K562 (cell line): ENCODE data around the gene PLA2G15. TPM values are rescaled to one million over a fixed set of nuclear protein-coding genes. Genes with fewer than 3 reads are reported as not detected.
"Not testable (repeated sequence)": the region's sequence is repeated elsewhere in the genome, so short reads cannot be mapped to it uniquely, and the experiment has no call there.

Source experiments
- ATAC-seq: fragments of 200-7000 bp; cut with Tn5 transposase; 3 replicates; pipeline ENCODE4 v1.9.1; 2020; ENCODE audit warnings: moderate library complexity
- BruUV-seq: library from RNA; stranded (reverse); fragments of 400-500 nt; replicated peaks from 2 replicates; lab custom pipeline; 2021; lab: Mats Ljungman, UMichigan
- CTCF ChIA-PET: fragments of 300-600 bp; formaldehyde crosslinking; extraction: SDS; loops from one replicate; lab custom pipeline; 2021; ENCODE audit warnings: low intra/inter-chr PET ratio; lab: Yijun Ruan, JAX
- POLR2A ChIA-PET: fragments of 300-600, 350-650 bp; sonication (Branson Sonifier 250); formaldehyde crosslinking; extraction: SDS; loops from one replicate; lab custom pipeline; 2021; ENCODE audit warnings: antibody characterized with exemption, inconsistent platforms; lab: Yijun Ruan, JAX
- DNase-seq, 4 experiments: peaks; one replicate each; pipeline versions ENCODE4 v3.0.0 to v3.0.0-alpha.2; 2011 to 2018; ENCODE audit warnings: low spot score in 3 of 4, mixed read lengths in 3 of 4; ENCODE audit errors: extremely low read depth in 1 of 4
- FAIRE-seq: peaks from 2 replicates; lab custom pipeline; 2011; peaks lifted over from hg19 to GRCh38; lab: Jason Lieb, UNC
- H2AFZ ChIP-seq: 2 replicates; pipeline ENCODE4 v1.6.0; 2011; ENCODE audit warnings: low read depth, low read length, control low read depth, inconsistent platforms
- H3K27ac ChIP-seq: fragments of 200-600 bp; 3 replicates; pipeline ENCODE4 v1.8.0; 2011; ENCODE audit warnings: low read depth, mild to moderate bottlenecking, control low read depth, inconsistent platforms, low read length, moderate library complexity, mixed read lengths; ENCODE audit errors: extremely low read depth
- H3K27me3 ChIP-seq, 2 experiments: fragments of 300-600 bp in 1 of 2; 2 replicates in 1 of 2; 3 replicates in 1 of 2; pipeline versions ENCODE4 v1.6.0 to v1.8.0; 2011; ENCODE audit warnings: inconsistent platforms in 2 of 2, low read length in 2 of 2, mild to moderate bottlenecking in 1 of 2, mixed read lengths in 1 of 2, moderate library complexity in 1 of 2; ENCODE audit not compliant: control insufficient read depth in 2 of 2, insufficient read depth in 2 of 2
- H3K36me3 ChIP-seq: fragments of 300-600 bp; 3 replicates; pipeline ENCODE4 v1.8.0; 2011; ENCODE audit warnings: mild to moderate bottlenecking, low read length, inconsistent platforms; ENCODE audit not compliant: control insufficient read depth, insufficient read depth
- H3K4me1 ChIP-seq, 2 experiments: fragments of 200-600 bp in 1 of 2; replicated peaks in 1 of 2; 2 replicates in 1 of 2; 3 replicates in 1 of 2; pipeline versions ENCODE4 v1.5.1 to v1.8.0; 2011; ENCODE audit warnings: inconsistent platforms in 2 of 2, low read length in 2 of 2, mild to moderate bottlenecking in 1 of 2, mixed read lengths in 1 of 2, moderate library complexity in 1 of 2; ENCODE audit not compliant: control insufficient read depth in 2 of 2, insufficient read depth in 2 of 2
- H3K4me2 ChIP-seq: 2 replicates; pipeline ENCODE4 v1.6.1; 2011; ENCODE audit warnings: low read length, control low read depth, inconsistent platforms, mixed read lengths; ENCODE audit not compliant: insufficient read depth
- H3K4me3 ChIP-seq: fragments of 200-600 bp; sonication (generic), shearing (Covaris generic); 2 replicates; pipeline ENCODE4 v1.5.1; 2016; ENCODE audit warnings: control low read depth, inconsistent platforms
- H3K79me2 ChIP-seq: fragments of 200-600 bp; 3 replicates; pipeline ENCODE4 v1.8.0; 2011; ENCODE audit warnings: low read length, inconsistent platforms; ENCODE audit not compliant: control insufficient read depth, insufficient read depth
- H3K9ac ChIP-seq, 2 experiments: 2 replicates each; pipeline versions ENCODE4 v1.6.0 to v1.6.1; 2011; ENCODE audit warnings: low read depth in 2 of 2, low read length in 2 of 2, control low read depth in 1 of 2, inconsistent platforms in 1 of 2, mild to moderate bottlenecking in 1 of 2, mixed read lengths in 1 of 2; ENCODE audit not compliant: insufficient read depth in 1 of 2
- H3K9me1 ChIP-seq: one replicate; pipeline ENCODE4 v1.6.0; 2011; ENCODE audit warnings: inconsistent platforms, mild to moderate bottlenecking, low read length, moderate library complexity; ENCODE audit not compliant: control insufficient read depth, insufficient read depth
- H3K9me3 ChIP-seq: replicated peaks from 2 replicates; pipeline ENCODE4 v1.5.1; 2011; ENCODE audit warnings: low read depth, low read length, inconsistent platforms; ENCODE audit not compliant: control insufficient read depth, insufficient read depth
- H4K20me1 ChIP-seq: replicated peaks from 2 replicates; pipeline ENCODE4 v1.6.1; 2011; ENCODE audit warnings: low read length, inconsistent platforms, mixed read lengths; ENCODE audit not compliant: control insufficient read depth, insufficient read depth
- HDGF ChIP-seq: fragments of 450-650 bp; IDR thresholded peaks from 2 replicates; pipeline ENCODE4 v1.6.1; 2016
- RREB1 ChIP-seq: fragments of 250-450 bp; sonication (Bioruptor Pico); IDR thresholded peaks from 2 replicates; pipeline ENCODE4 v1.4.0; 2020
- ZKSCAN3 ChIP-seq: fragments of 250-450 bp; sonication (Bioruptor Pico); IDR thresholded peaks from 2 replicates; pipeline ENCODE4 v1.4.0; 2020
- WGBS: fragments of 100-300 bp; shearing (Covaris generic); methylation state at CpG from one replicate; pipeline ENCODE4 v1.1.6; 2016; ENCODE audit warnings: low coverage, mixed read lengths; ENCODE audit not compliant: insufficient coverage; ENCODE audit errors: missing lambda C conversion rate; 5-methylcytosine and 5-hydroxymethylcytosine counted together
- in situ Hi-C: fragments of 300-500 bp; cut with MboI; formaldehyde crosslinking; loops from 4 replicates; pipeline ENCODE4 v1.15.0; 2018; ENCODE audit warnings: inconsistent platforms, mixed read lengths
- intact Hi-C: fragments of 100-400 bp; cut with micrococcal nuclease; formaldehyde crosslinking; loops from 2 replicates; pipeline ENCODE4 v1.14.2; 2022
- polyA plus RNA-seq, 8 experiments: library from polyadenylated mRNA; depleted of rRNA in 4 of 8; stranded (reverse) in 5 of 8; unstranded in 3 of 8; fragments of >200 nt; fragmentation: Nextera tagmentation in 2 of 8; fragmentation: Illumina TruSeq in 1 of 8; extraction: Ambion mirVana in 2 of 8; extraction: Trizol in 1 of 8; gene quantifications; 2 replicates each; pipeline versions ENCODE4 v1.2.1 to v1.2.3, GENCODE V29; 2011 to 2014; ENCODE audit warnings: inconsistent platforms in 1 of 8, missing spikeins in 1 of 8
- total RNA-seq, 7 experiments: library from RNA; depleted of rRNA in 6 of 7; stranded (reverse); fragments of >200 nt in 6 of 7; fragmentation: Illumina TruSeq in 2 of 7; extraction: Trizol in 2 of 7; gene quantifications; 2 replicates each; pipeline versions ENCODE4 v1.2.1 to v1.2.3, GENCODE V29; 2011 to 2021; ENCODE audit warnings: low replicate concordance in 1 of 7

Gene PLA2G15
- total and polyA plus RNA-seq, 9 of the 15 experiments (the other 6 are each of a cell fraction or from before 2014, with no cell fraction given), result 0.42 to 8.6 (median 4.8) TPM

DNA sequence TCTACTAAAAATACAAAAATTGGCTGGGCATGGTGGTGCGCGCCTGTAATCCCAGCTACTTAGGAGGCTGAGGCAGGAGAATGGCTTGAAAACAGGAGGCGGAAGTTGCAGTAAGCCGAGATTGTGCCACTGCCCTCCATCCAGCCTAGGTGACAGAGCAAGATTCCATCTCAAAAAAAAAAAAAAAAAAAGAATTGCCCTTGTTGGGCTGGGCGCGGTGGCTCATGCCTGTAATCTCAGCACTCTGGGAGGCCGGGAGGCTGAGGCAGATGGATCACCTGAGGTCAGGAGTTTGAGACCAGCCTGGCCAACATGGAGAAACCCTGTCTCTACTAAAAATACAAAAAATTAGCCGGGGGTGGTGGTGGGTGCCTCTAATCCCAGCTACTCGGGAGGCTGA, 43.6 kb downstream of the PLA2G15 start:
- H2AFZ ChIP-seq, FAIRE-seq, H3K4me3 ChIP-seq, BruUV-seq, H3K27ac ChIP-seq, DNase-seq, CTCF ChIA-PET, H3K9me1 ChIP-seq, intact Hi-C loops, H3K27me3 ChIP-seq, H3K4me2 ChIP-seq, in situ Hi-C loops, H4K20me1 ChIP-seq, ATAC-seq, H3K9ac ChIP-seq, H3K9me3 ChIP-seq: not testable (repeated sequence)
- peaks cover 77% of the 10 kb centered on the region for H3K36me3 ChIP-seq
- POLR2A ChIA-PET, result interaction anchor here (0.7 to 3.4 kb wide), 8 partner anchors 10 to 49 kb away, joined by 3 to 27 read pairs (median 6); partner anchors contain the start of genes PRMT7, SLC7A6 and SLC7A6OS
- WGBS, result 78% methylated on average over 8 of the region's 9 CpGs
- peaks cover 27% of the 10 kb centered on the region for H3K79me2 ChIP-seq
- peaks cover 14 to 29% of the 10 kb centered on the region in 2 experiments for H3K4me1 ChIP-seq

DNA sequence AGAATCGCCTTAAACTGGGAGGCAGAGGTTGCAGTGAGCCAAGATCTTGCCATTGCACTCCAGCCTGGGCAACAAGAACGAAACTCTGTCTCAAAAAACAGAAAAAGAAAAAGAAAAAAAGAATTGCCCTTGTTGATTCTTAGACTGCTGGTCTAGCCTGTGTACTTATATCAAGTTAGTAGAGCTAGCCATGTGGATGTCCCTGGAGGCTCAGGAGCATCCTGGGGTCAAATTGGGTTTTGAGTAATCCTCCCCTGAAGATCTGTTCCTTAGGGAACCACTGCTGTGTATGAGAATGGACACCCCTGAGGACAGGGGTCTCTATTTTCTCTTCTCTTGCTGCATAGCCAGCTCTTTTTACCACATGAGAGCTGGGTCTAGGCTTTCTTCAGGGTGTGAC, 44.0 kb downstream of the PLA2G15 start:
- TF ChIP-seq ZKSCAN3 (CRISPR knock-in tag), result peak; percentile 63; the same call in 1 of the 2 replicates
- TF ChIP-seq HDGF, result peak; percentile 5; the same call in 1 of the 2 replicates
- no peak for TF ChIP-seq RREB1 (CRISPR knock-in tag)
- TF ChIP-seq, all 486 proteins: peak for 2
- peaks cover 80% of the 10 kb centered on the region for H3K36me3 ChIP-seq
- FAIRE-seq, result no peak
- in situ Hi-C loops, result no loop called here
- intact Hi-C loops, result no loop called here
- H4K20me1 ChIP-seq, result peaks cover 7% of the 10 kb centered on the region; the same call in 1 of the 2 replicates
- peaks cover 14 to 26% of the 10 kb centered on the region in 2 experiments for H3K4me1 ChIP-seq
- no peaks in the 10 kb centered on the region for H3K9me1 ChIP-seq
- H3K27ac ChIP-seq, result peak overlapping the region; percentile 62; the same call in 2 of the 3 replicates
- no peak overlapping the region for H3K4me3 ChIP-seq
- no TSS peak for BruUV-seq
- no peak overlapping the region for H2AFZ ChIP-seq
- POLR2A ChIA-PET, result interaction anchor here (0.7 to 3.4 kb wide), 6 partner anchors 10 to 49 kb away, joined by 3 to 27 read pairs (median 6); partner anchors contain the start of genes PRMT7 and SLC7A6OS
- peak overlapping the region; percentile 34 to 45; a peak in 2 of 4 replicates for H3K9ac ChIP-seq
- H3K79me2 ChIP-seq, result peaks cover 24% of the 10 kb centered on the region
- CTCF ChIA-PET, result no interaction called here
- WGBS, result 60% methylated on average over 1 of the region's 2 CpGs
- peak; percentile 24 for ATAC-seq
- no peaks in the 10 kb centered on the region for H3K27me3 ChIP-seq
- H3K4me2 ChIP-seq, result no peak overlapping the region; the same call in none of the 2 replicates
- no peak for DNase-seq
- no peaks in the 10 kb centered on the region for H3K9me3 ChIP-seq
